Naive thymus-derived CD8-positive, alpha-beta T cell (primary cell): Measurements from ENCODE around the gene B4GALT2. TPM values are rescaled to one million over a fixed set of nuclear protein-coding genes. Genes with fewer than 3 reads are reported as not detected.
A peak's percentile ranks its signal among the peaks of the same experiment; 100 is the strongest.

Experiments used
- ATAC-seq, 2 donors: fragments of 150-1000 bp; cut with Tn5 transposase in 1 of 2; sonication (Bioruptor Pico), chemical (Tn5 transposase) in 1 of 2; 1 replicate in 1 of 2; 2 replicates in 1 of 2; pipeline ENCODE4 v1.10.0; 2021; ENCODE audit warnings: mild to moderate bottlenecking in 2 of 2, moderate library complexity in 2 of 2
- POLR2A ChIA-PET: fragments of 350-600 bp; sonication (Branson Sonifier 250); formaldehyde crosslinking; loops from one replicate; lab custom pipeline; 2021; ENCODE audit warnings: antibody characterized with exemption; lab: Charles Lee
- DNase-seq, 10 donors: peaks; one replicate each; pipeline versions ENCODE4 v3.0.0 to v3.0.0-alpha.2; 2020 to 2022
- H3K27ac Mint-ChIP-seq, 10 donors: one replicate each; pipeline ENCODE4 v1.8.0; 2020 to 2022; ENCODE audit warnings: mild to moderate bottlenecking in 10 of 10, mixed read lengths in 10 of 10, moderate library complexity in 4 of 10, inconsistent platforms in 1 of 10
- H3K27me3 Mint-ChIP-seq, 5 donors: one replicate each; pipeline ENCODE4 v1.8.0; 2021 to 2022; ENCODE audit warnings: mixed read lengths in 5 of 5
- H3K36me3 Mint-ChIP-seq, 3 donors: one replicate each; pipeline ENCODE4 v1.8.0; 2020 to 2022; ENCODE audit warnings: mixed read lengths in 3 of 3, mild to moderate bottlenecking in 2 of 3, inconsistent platforms in 1 of 3
- H3K4me1 Mint-ChIP-seq, 4 donors: one replicate each; pipeline ENCODE4 v1.8.0; 2021 to 2022; ENCODE audit warnings: mixed read lengths in 4 of 4
- H3K4me3 Mint-ChIP-seq, 10 donors: one replicate each; pipeline ENCODE4 v1.8.0; 2020 to 2022; ENCODE audit warnings: mild to moderate bottlenecking in 10 of 10, mixed read lengths in 10 of 10, moderate library complexity in 6 of 10, inconsistent platforms in 1 of 10
- H3K9me3 Mint-ChIP-seq, 9 donors: one replicate each; pipeline ENCODE4 v1.8.0; 2020 to 2022; ENCODE audit warnings: mixed read lengths in 9 of 9, mild to moderate bottlenecking in 3 of 9, inconsistent platforms in 1 of 9, moderate library complexity in 1 of 9
- polyA plus RNA-seq, 3 donors: library from polyadenylated mRNA; unstranded; fragments of 300-500 nt; fragmentation: Illumina TruSeq; gene quantifications; one replicate each; pipeline ENCODE4 v1.2.3, GENCODE V29; 2021
- total RNA-seq, 8 experiments: library from RNA in 2 of 8; stranded (reverse) in 2 of 8; gene quantifications; one replicate each; pipeline ENCODE4 v1.2.3 and lab custom pipeline; 2021 to 2026

B4GALT2 gene
- total and polyA plus RNA-seq, 5 experiments from 2014 or later: 0.11 to 0.83 (median 0.32) TPM; not detected in 1

- Mint-ChIP-seq H3K36me3 (peaks cover 5 to 23% (median 6%) of the 10 kb centered on the region in 3 donors), H3K4me3 (no peak overlapping the region), H3K9me3 (no peaks in the 10 kb centered on the region), H3K27ac (peak overlapping the region in 2 of 10 donors; percentile 29 to 31), H3K27me3 (no peaks in the 10 kb centered on the region), H3K4me1 (peaks cover 0 to 2% (median 0%) of the 10 kb centered on the region in 4 donors)
- POLR2A ChIA-PET: interaction anchor here (0.6 kb wide), 1 partner anchor 407 kb away, joined by 4 read pairs; no protein-coding TSS in a partner anchor
- ATAC-seq: no peak
- no peak for DNase-seq
Observed at GRCh38 chr1:43962324-43962723, 16.7 kb upstream of the B4GALT2 start.

- no peaks in the 10 kb centered on the region for H3K27me3 Mint-ChIP-seq
- H3K27ac Mint-ChIP-seq: no peak overlapping the region
- POLR2A ChIA-PET: no interaction called here
- H3K36me3 Mint-ChIP-seq: peaks cover 5 to 24% (median 6%) of the 10 kb centered on the region in 3 donors
- H3K4me3 Mint-ChIP-seq: no peak overlapping the region
- no peaks in the 10 kb centered on the region for H3K9me3 Mint-ChIP-seq
- ATAC-seq (no peak), DNase-seq (no peak)
- H3K4me1 Mint-ChIP-seq: peaks cover 0 to 2% (median 0%) of the 10 kb centered on the region in 4 donors
Observed at GRCh38 chr1:43963006-43963405, 16.0 kb upstream of the B4GALT2 start.

GRCh38 chr1:43963890-43964289 lies 15.1 kb upstream of the B4GALT2 start:
- Mint-ChIP-seq H3K27ac (no peak overlapping the region), H3K4me1 (peaks cover 0 to 3% (median under 1%) of the 10 kb centered on the region in 4 donors), H3K27me3 (no peaks in the 10 kb centered on the region), H3K4me3 (no peak overlapping the region), H3K36me3 (peaks cover 3 to 19% (median 5%) of the 10 kb centered on the region in 3 donors), H3K9me3 (no peaks in the 10 kb centered on the region)
- no peak for DNase-seq
- POLR2A ChIA-PET: no interaction called here
- no peak for ATAC-seq

- no peak overlapping the region for H3K4me3 Mint-ChIP-seq
- H3K9me3 Mint-ChIP-seq: no peaks in the 10 kb centered on the region
- POLR2A ChIA-PET: no interaction called here
- ATAC-seq (no peak), DNase-seq (no peak)
- no peaks in the 10 kb centered on the region for H3K27me3 Mint-ChIP-seq
- H3K27ac Mint-ChIP-seq: no peak overlapping the region
- H3K36me3 Mint-ChIP-seq: peaks cover 0 to 16% (median 5%) of the 10 kb centered on the region in 3 donors
- peaks cover 9 to 15% (median 12%) of the 10 kb centered on the region in 4 donors for H3K4me1 Mint-ChIP-seq
Observed at GRCh38 chr1:43965316-43965715, 13.7 kb upstream of the B4GALT2 start.

GRCh38 chr1:43968348-43968948 lies 10.6 kb upstream of the B4GALT2 start:
- ATAC-seq (no peak), DNase-seq (no peak)
- H3K27me3 Mint-ChIP-seq: no peaks in the 10 kb centered on the region
- no peak overlapping the region for H3K4me3 Mint-ChIP-seq
- H3K27ac Mint-ChIP-seq: no peak overlapping the region
- peaks cover 0 to 11% (median 0%) of the 10 kb centered on the region in 3 donors for H3K36me3 Mint-ChIP-seq
- H3K4me1 Mint-ChIP-seq: peaks cover 9 to 27% (median 24%) of the 10 kb centered on the region in 4 donors
- POLR2A ChIA-PET: interaction anchor here (0.9 kb wide), 1 partner anchor 23 kb away, joined by 3 read pairs; no protein-coding TSS in a partner anchor
- no peaks in the 10 kb centered on the region for H3K9me3 Mint-ChIP-seq

- no peak for DNase-seq
- Mint-ChIP-seq H3K9me3 (no peaks in the 10 kb centered on the region), H3K4me3 (peak overlapping the region; percentile 89 to 96 (median 94)), H3K36me3 (peaks cover 0 to 11% (median 0%) of the 10 kb centered on the region in 3 donors), H3K27ac (peak overlapping the region in 6 of 10 donors; percentile 76 to 94 (median 92)), H3K27me3 (no peaks in the 10 kb centered on the region), H3K4me1 (peaks cover 17 to 36% (median 33%) of the 10 kb centered on the region in 4 donors)
- ATAC-seq: no peak
- POLR2A ChIA-PET: interaction anchor here (0.7 to 2.1 kb wide), 4 partner anchors 13 to 122 kb away, joined by 3 to 13 read pairs (median 4); partner anchors contain the start of gene IPO13
Observed at GRCh38 chr1:43969416-43969745, 9.6 kb upstream of the B4GALT2 start.

GRCh38 chr1:43969746-43970466 lies 9.1 kb upstream of the B4GALT2 start, which contains the start of gene DPH2:
Gene DPH2, plus strand, starts transcription at chr1:43970010. Its CDS starts 166 bp downstream, at chr1:43970176.
- POLR2A ChIA-PET: interaction anchor here (0.7 to 2.1 kb wide), 5 partner anchors 14 to 123 kb away, joined by 3 to 13 read pairs (median 4); partner anchors contain the start of gene IPO13
- peak within 1 kb of the TSS; percentile 89 to 96 (median 94) for H3K4me3 Mint-ChIP-seq
- H3K27ac Mint-ChIP-seq: peak within 1 kb of the TSS; percentile 76 to 94 (median 90)
- DNase-seq (peak; percentile 78 to 98 (median 92)), ATAC-seq (peak; percentile 86 to 88)
- H3K4me1 Mint-ChIP-seq: peaks cover 17 to 37% (median 34%) of the 10 kb centered on the region in 4 donors
- no peaks in the 10 kb centered on the region for H3K27me3 Mint-ChIP-seq
- no peaks in the 10 kb centered on the region for H3K9me3 Mint-ChIP-seq
- peaks cover 0 to 11% (median 0%) of the 10 kb centered on the region in 3 donors for H3K36me3 Mint-ChIP-seq

- POLR2A ChIA-PET: interaction anchor here (1.0 to 2.1 kb wide), 3 partner anchors 17 to 24 kb away, joined by 4 to 13 read pairs (median 6); partner anchors contain the start of gene IPO13
- no peak for ATAC-seq
- Mint-ChIP-seq H3K27ac (peak overlapping the region in 6 of 10 donors; percentile 84 to 94 (median 90)), H3K9me3 (no peaks in the 10 kb centered on the region), H3K27me3 (no peaks in the 10 kb centered on the region), H3K4me3 (peak overlapping the region; percentile 89 to 96 (median 94)), H3K4me1 (peaks cover 17 to 37% (median 36%) of the 10 kb centered on the region in 4 donors), H3K36me3 (peaks cover 0 to 11% (median 0%) of the 10 kb centered on the region in 3 donors)
- DNase-seq: no peak
Observed at GRCh38 chr1:43970502-43970901, 8.5 kb upstream of the B4GALT2 start.

GRCh38 chr1:43970911-43971310 lies 8.1 kb upstream of the B4GALT2 start:
- Mint-ChIP-seq H3K4me3 (peak overlapping the region; percentile 89 to 96 (median 94)), H3K27ac (peak overlapping the region in 5 of 10 donors; percentile 13 to 94 (median 22)), H3K4me1 (peaks cover 20 to 41% (median 40%) of the 10 kb centered on the region in 4 donors), H3K27me3 (no peaks in the 10 kb centered on the region), H3K9me3 (no peaks in the 10 kb centered on the region), H3K36me3 (peaks cover 0 to 11% (median 0%) of the 10 kb centered on the region in 3 donors)
- DNase-seq: no peak
- POLR2A ChIA-PET: interaction anchor here (1.6 to 2.1 kb wide), 2 partner anchors 17 to 25 kb away, joined by 6 to 13 read pairs; partner anchors contain the start of gene IPO13
- ATAC-seq: no peak

GRCh38 chr1:43971336-43971980 lies 7.6 kb upstream of the B4GALT2 start:
- H3K9me3 Mint-ChIP-seq: no peaks in the 10 kb centered on the region

GRCh38 chr1:43973981-43974442 lies 5.0 kb upstream of the B4GALT2 start:
- POLR2A ChIA-PET: interaction anchor here (0.8 to 2.6 kb wide), 6 partner anchors 16 to 56 kb away, joined by 3 to 12 read pairs (median 8); partner anchors contain the start of gene IPO13
- H3K4me3 Mint-ChIP-seq: peak overlapping the region; percentile 84 to 97 (median 94)
- peaks cover 38 to 70% (median 68%) of the 10 kb centered on the region in 4 donors for H3K4me1 Mint-ChIP-seq
- peaks cover 0 to 33% (median 11%) of the 10 kb centered on the region in 3 donors for H3K36me3 Mint-ChIP-seq
- peaks cover 0 to 4% (median 0%) of the 10 kb centered on the region in 5 donors for H3K27me3 Mint-ChIP-seq
- peak overlapping the region; percentile 89 to 98 (median 96) for H3K27ac Mint-ChIP-seq
- H3K9me3 Mint-ChIP-seq: no peaks in the 10 kb centered on the region
- DNase-seq: no peak
- no peak for ATAC-seq

More at GRCh38 chr1:43971336-43971980, 7.6 kb upstream of the B4GALT2 start:
- DNase-seq (no peak), ATAC-seq (no peak)
- H3K27ac Mint-ChIP-seq: peak overlapping the region in 1 of 10 donors; percentile 22
- H3K4me3 Mint-ChIP-seq: peak overlapping the region; percentile 89 to 96 (median 94)
- H3K4me1 Mint-ChIP-seq: peaks cover 21 to 47% (median 46%) of the 10 kb centered on the region in 4 donors
- POLR2A ChIA-PET: interaction anchor here (1.6 to 2.1 kb wide), 2 partner anchors 18 to 25 kb away, joined by 6 to 13 read pairs; partner anchors contain the start of gene IPO13
- H3K27me3 Mint-ChIP-seq: no peaks in the 10 kb centered on the region
- H3K36me3 Mint-ChIP-seq: peaks cover 0 to 14% (median 0%) of the 10 kb centered on the region in 3 donors
